Measurements from ENCODE around the gene DPYSL4.
A peak's percentile ranks its signal among the peaks of the same experiment; 100 is the strongest.

The DPYSL4 gene

DNA sequence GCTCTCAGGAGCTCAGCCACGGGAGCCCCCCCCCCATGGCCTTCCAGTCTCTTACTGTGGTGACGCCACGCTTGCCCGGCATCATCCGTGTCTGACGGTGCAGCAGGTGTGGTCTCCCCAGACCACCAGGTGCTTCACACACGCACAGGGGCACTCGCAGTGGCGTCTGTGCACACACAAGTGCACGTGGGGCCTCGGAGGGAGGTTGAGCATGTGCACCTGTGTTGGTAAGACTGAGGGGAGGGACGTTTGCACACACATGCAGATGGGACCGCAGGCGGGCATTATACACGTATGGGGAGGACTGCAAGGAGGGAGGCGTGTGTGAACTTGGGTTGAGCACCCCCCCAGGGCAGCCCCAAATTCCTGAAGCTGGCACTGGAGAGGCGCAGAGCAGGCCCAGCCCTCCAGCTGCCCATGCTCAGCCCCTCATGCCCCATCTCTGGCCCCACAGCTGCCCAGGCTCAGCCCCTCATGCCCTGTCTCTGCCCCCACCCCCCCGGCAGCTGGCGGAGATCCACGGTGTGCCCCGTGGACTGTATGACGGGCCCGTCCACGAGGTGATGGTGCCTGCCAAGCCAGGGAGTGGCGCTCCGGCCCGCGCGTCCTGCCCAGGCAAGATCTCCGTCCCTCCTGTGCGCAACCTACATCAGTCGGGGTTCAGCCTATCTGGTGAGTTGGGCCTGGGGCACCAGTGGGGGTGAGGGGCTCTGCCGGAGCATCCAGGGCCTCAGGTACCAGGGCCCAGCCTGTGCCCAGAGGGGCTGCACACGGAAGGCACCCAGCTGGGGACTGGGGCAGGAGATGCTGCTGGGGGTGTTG, 16.7 kb downstream of the DPYSL4 start:
- Histone ChIP-seq H3K79me2 (ENCODE audit: insufficient read depth, low read length) (no peaks in the 10 kb centered on the region), H3F3A (ENCODE audit: insufficient read depth, low read length) (no peaks in the 10 kb centered on the region), H3K9me3 (ENCODE audit: low read length) (no peaks in the 10 kb centered on the region), H3K4me2 (ENCODE audit: low read length) (no peak overlapping the region), H3K27ac (ENCODE audit: low read depth, low read length, poor library complexity, severe bottlenecking) (no peak overlapping the region), H3K4me1 (ENCODE audit: insufficient read depth, low read length, severe bottlenecking) (no peaks in the 10 kb centered on the region), H3K36me3 (ENCODE audit: insufficient read depth, low read length) (no peaks in the 10 kb centered on the region), H3K27me3 (ENCODE audit: insufficient read depth, low read length) (no peaks in the 10 kb centered on the region), H3K9me2 (ENCODE audit: low read depth, low read length) (no peaks in the 10 kb centered on the region), H3K9ac (ENCODE audit: low read length) (no peak overlapping the region), H4K20me1 (ENCODE audit: insufficient read depth, low read length) (no peaks in the 10 kb centered on the region), H2AFZ (ENCODE audit: low read length) (no peak overlapping the region), H3K4me3 (ENCODE audit: low read depth, low read length, poor library complexity, severe bottlenecking) (no peak overlapping the region)
- TF ChIP-seq EZH2 (IDR thresholded peaks at IDR 0.05; ENCODE audit: borderline replicate concordance, low read length) = no peak
- TF ChIP-seq, protein P1, sequence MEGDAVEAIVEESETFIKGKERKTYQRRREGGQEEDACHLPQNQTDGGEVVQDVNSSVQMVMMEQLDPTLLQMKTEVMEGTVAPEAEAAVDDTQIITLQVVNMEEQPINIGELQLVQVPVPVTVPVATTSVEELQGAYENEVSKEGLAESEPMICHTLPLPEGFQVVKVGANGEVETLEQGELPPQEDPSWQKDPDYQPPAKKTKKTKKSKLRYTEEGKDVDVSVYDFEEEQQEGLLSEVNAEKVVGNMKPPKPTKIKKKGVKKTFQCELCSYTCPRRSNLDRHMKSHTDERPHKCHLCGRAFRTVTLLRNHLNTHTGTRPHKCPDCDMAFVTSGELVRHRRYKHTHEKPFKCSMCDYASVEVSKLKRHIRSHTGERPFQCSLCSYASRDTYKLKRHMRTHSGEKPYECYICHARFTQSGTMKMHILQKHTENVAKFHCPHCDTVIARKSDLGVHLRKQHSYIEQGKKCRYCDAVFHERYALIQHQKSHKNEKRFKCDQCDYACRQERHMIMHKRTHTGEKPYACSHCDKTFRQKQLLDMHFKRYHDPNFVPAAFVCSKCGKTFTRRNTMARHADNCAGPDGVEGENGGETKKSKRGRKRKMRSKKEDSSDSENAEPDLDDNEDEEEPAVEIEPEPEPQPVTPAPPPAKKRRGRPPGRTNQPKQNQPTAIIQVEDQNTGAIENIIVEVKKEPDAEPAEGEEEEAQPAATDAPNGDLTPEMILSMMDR (IDR thresholded peaks at IDR 0.05; ENCODE audit: low read length) = no peak

DNA sequence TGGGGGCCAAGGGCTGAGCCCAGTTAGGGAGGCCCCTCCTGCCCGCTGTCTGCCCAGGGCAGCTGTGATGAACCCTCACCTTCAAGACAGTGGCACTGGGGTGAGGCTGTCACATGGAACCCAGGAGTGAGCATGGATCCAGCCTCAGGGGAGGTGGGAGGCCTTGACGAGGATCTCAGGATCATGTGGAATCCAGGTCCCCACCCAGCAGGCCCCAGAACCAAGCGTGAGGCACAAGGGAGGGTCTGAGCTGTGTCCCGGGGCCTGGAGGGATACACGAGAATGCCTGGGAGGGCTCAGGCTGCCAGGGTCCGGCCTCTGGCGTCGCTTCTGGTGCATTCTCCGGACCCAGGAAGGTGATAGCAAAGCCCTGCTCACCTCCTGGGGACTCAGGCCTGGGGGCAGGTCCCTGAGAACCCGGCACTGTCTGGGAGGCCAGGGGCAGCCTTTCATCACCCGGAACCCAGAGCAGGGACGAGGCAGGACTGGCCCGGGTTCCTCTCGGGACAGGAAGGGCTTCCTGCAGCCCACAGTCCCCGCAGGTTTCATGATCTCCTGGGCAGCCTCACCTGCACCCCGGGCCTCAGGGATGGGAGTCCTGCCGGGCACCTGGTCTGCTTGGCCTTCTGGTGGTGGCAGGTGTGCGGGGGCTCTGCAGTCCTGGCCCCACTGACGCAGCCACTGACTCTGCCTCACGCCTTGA, 17.5 kb downstream of the DPYSL4 start:
- no peak overlapping the region for H2AFZ ChIP-seq (ENCODE audit: low read length)
- no peak overlapping the region for H3K4me2 ChIP-seq (ENCODE audit: low read length)
- no peaks in the 10 kb centered on the region for H3K9me3 ChIP-seq (ENCODE audit: low read length)
- no peak overlapping the region for H3K4me3 ChIP-seq (ENCODE audit: low read depth, low read length, poor library complexity, severe bottlenecking)
- no peak for TF ChIP-seq EZH2 (IDR thresholded peaks at IDR 0.05; ENCODE audit: borderline replicate concordance, low read length)
- TF ChIP-seq, protein P1 (IDR thresholded peaks at IDR 0.05; ENCODE audit: low read length) = no peak
- H3K36me3 ChIP-seq (ENCODE audit: insufficient read depth, low read length) = no peaks in the 10 kb centered on the region
- H3K27ac ChIP-seq (ENCODE audit: low read depth, low read length, poor library complexity, severe bottlenecking) = no peak overlapping the region
- H3K9me2 ChIP-seq (ENCODE audit: low read depth, low read length) = no peaks in the 10 kb centered on the region
- H3K9ac ChIP-seq (ENCODE audit: low read length) = no peak overlapping the region
- H3K4me1 ChIP-seq (ENCODE audit: insufficient read depth, low read length, severe bottlenecking) = no peaks in the 10 kb centered on the region
- H3F3A ChIP-seq (ENCODE audit: insufficient read depth, low read length) = no peaks in the 10 kb centered on the region
- H4K20me1 ChIP-seq (ENCODE audit: insufficient read depth, low read length) = no peaks in the 10 kb centered on the region
- H3K79me2 ChIP-seq (ENCODE audit: insufficient read depth, low read length) = no peaks in the 10 kb centered on the region
- H3K27me3 ChIP-seq (ENCODE audit: insufficient read depth, low read length) = no peaks in the 10 kb centered on the region

DNA sequence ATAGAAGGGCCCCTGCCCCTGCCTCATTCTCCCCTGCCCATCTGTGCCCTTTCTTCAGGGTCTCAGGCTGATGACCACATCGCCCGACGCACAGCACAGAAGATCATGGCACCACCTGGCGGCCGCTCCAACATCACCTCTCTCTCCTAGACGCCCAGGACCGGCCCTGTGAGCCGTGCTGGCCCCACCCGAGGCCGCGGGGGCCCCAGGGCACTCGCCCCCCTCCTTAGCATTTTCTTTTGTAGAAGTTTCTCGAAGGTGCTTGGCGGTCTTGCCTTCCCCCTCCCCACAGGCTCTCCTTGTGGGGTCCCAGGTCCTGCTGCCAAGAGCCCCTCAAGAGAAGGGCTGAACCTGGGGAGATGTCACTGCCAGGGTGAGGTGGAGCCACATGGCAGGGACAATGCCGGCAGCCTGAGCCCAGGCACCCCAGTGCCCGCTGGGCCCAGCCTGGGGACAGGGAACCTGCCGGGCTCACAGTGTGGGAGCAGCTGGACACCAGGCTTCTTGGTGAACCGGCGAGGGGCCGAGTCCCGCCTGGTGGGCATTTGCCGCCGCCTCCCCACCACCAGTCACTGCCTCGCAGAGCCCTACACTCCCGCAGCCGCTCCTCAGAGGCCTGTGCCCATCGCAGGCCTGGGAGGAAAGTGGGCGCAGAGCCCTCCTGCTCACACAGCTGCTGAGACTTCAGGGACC, 18.2 kb downstream of the DPYSL4 start:
- no peaks in the 10 kb centered on the region for H3K36me3 ChIP-seq (ENCODE audit: insufficient read depth, low read length)
- H3K79me2 ChIP-seq (ENCODE audit: insufficient read depth, low read length) = no peaks in the 10 kb centered on the region
- no peak overlapping the region for H3K4me3 ChIP-seq (ENCODE audit: low read depth, low read length, poor library complexity, severe bottlenecking)
- H3F3A ChIP-seq (ENCODE audit: insufficient read depth, low read length) = no peaks in the 10 kb centered on the region
- H4K20me1 ChIP-seq (ENCODE audit: insufficient read depth, low read length) = no peaks in the 10 kb centered on the region
- no peak overlapping the region for H2AFZ ChIP-seq (ENCODE audit: low read length)
- no peaks in the 10 kb centered on the region for H3K9me2 ChIP-seq (ENCODE audit: low read depth, low read length)
- no peaks in the 10 kb centered on the region for H3K9me3 ChIP-seq (ENCODE audit: low read length)
- H3K4me2 ChIP-seq (ENCODE audit: low read length) = no peak overlapping the region
- TF ChIP-seq, protein P1 (IDR thresholded peaks at IDR 0.05; ENCODE audit: low read length) = peak; percentile 16; the same call in 1 of the 2 replicates
- TF ChIP-seq EZH2 (IDR thresholded peaks at IDR 0.05; ENCODE audit: borderline replicate concordance, low read length) = no peak
- no peaks in the 10 kb centered on the region for H3K4me1 ChIP-seq (ENCODE audit: insufficient read depth, low read length, severe bottlenecking)
- H3K9ac ChIP-seq (ENCODE audit: low read length) = no peak overlapping the region
- no peaks in the 10 kb centered on the region for H3K27me3 ChIP-seq (ENCODE audit: insufficient read depth, low read length)
- no peak overlapping the region for H3K27ac ChIP-seq (ENCODE audit: low read depth, low read length, poor library complexity, severe bottlenecking)

All from OCI-LY1 (cell line).